Measurements from ENCODE around the gene RALGDS. TPM values are rescaled to one million over a fixed set of nuclear protein-coding genes. Genes with fewer than 3 reads are reported as not detected.
A peak's percentile ranks its signal among the peaks of the same experiment; 100 is the strongest.

RALGDS gene
- total RNA-seq, 2 donors from 2014 or later: 27.8 to 64.6 TPM

DNA sequence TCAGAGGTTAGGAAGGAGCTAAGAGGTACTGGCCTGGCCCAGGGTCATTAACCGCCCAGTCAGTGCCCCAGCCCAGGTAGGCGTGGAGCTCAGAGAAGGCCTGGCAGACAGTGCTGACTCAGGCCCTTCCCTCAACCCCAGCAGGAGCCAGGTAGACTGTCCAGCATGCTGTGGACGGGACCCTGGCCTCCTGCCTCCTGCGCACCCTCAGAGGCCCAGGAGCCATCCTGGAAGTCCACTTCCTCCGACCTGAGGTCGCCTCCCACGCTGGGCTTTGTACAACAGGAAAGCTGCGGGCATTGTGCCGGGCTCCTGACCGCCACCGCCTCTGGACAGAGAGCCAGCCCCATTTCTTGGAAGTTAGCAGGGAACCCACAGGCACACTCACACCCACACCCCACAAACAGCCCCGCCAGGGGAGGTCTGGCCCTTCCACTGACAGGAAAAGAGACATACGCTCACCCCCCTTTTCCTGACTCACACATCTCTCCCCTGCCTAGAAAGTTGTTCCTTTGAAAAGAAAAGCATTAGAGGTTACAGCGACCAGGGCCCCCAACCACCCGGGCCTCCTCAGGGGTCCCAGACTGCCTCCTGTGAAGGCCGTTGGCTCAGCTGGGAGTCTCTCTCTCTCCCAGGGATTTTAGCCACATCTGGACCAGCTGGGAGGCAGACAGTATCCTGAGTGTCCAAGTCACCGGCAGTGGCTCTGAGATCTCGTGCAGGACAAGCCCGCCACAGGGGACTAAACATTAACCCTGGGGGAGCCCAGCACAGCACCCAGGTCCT lies 7.7 kb downstream of the RALGDS start:
- DNase-seq: peak in 2 of 4 donors; percentile 36 to 64
- 62 to 74% methylated on average over 11 to 19 of the region's 19 CpGs for WGBS, 2 donors
- intact Hi-C loops (cut with DNase I): no loop called here

DNA sequence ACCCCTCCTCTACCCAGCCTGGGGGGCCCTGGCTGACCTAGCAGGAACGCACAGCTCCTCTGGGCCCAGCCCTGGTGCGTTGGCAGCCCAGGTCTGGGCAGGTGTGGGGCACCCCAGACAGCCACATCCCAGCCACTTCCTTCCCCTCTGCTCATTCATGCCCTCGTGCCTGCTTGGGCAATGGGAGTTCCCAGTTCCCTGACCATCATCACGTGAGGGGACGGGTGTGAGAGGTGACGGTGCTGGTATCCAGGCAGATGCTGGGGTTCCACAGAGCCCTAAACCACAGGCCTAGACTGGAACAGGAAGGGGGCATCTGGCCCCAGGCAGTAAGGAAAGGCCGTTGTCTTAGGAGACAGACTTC lies 8.4 kb downstream of the RALGDS start:
- no peaks in the 10 kb centered on the region for H3K9me3 ChIP-seq
- peaks cover 4 to 18% of the 10 kb centered on the region in 2 donors for H3K36me3 ChIP-seq (replicated peaks in 1 of 2; ENCODE audit: insufficient read depth in 1 of 2, low read depth in 2 of 2)
- H3K27me3 ChIP-seq: no peaks in the 10 kb centered on the region
- DNase-seq (peak in 2 of 4 donors; percentile 39 to 81), ATAC-seq (no peak)
- TF ChIP-seq, protein P1, sequence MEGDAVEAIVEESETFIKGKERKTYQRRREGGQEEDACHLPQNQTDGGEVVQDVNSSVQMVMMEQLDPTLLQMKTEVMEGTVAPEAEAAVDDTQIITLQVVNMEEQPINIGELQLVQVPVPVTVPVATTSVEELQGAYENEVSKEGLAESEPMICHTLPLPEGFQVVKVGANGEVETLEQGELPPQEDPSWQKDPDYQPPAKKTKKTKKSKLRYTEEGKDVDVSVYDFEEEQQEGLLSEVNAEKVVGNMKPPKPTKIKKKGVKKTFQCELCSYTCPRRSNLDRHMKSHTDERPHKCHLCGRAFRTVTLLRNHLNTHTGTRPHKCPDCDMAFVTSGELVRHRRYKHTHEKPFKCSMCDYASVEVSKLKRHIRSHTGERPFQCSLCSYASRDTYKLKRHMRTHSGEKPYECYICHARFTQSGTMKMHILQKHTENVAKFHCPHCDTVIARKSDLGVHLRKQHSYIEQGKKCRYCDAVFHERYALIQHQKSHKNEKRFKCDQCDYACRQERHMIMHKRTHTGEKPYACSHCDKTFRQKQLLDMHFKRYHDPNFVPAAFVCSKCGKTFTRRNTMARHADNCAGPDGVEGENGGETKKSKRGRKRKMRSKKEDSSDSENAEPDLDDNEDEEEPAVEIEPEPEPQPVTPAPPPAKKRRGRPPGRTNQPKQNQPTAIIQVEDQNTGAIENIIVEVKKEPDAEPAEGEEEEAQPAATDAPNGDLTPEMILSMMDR (IDR thresholded peaks at IDR 0.05): no peak
- peak in 1 of 3 donors; percentile 7 for TF ChIP-seq POLR2A (IDR thresholded peaks at IDR 0.05)
- WGBS, 2 donors: 65 to 78% methylated on average over 4 to 6 of the region's 7 CpGs
- intact Hi-C loops (cut with DNase I): no loop called here
- H3K4me3 ChIP-seq: no peak overlapping the region
- peak overlapping the region; percentile 16 to 69 (median 60) for H3K27ac ChIP-seq
- peaks cover 51% of the 10 kb centered on the region for H3K4me1 ChIP-seq

More for the DNA sequence above, 7.7 kb downstream of the RALGDS start:
- TF ChIP-seq, protein P1 (IDR thresholded peaks at IDR 0.05): no peak
- no peak for TF ChIP-seq POLR2A (IDR thresholded peaks at IDR 0.05)
- H3K36me3 ChIP-seq (replicated peaks in 1 of 2; ENCODE audit: insufficient read depth in 1 of 2, low read depth in 2 of 2): peaks cover 0 to 12% of the 10 kb centered on the region in 2 donors
- peak overlapping the region; percentile 52 to 69 (median 60) for H3K27ac ChIP-seq
- no peak for ATAC-seq
- no peaks in the 10 kb centered on the region for H3K9me3 ChIP-seq
- peaks cover 58% of the 10 kb centered on the region for H3K4me1 ChIP-seq
- H3K27me3 ChIP-seq: no peaks in the 10 kb centered on the region
- H3K4me3 ChIP-seq: no peak overlapping the region

DNA sequence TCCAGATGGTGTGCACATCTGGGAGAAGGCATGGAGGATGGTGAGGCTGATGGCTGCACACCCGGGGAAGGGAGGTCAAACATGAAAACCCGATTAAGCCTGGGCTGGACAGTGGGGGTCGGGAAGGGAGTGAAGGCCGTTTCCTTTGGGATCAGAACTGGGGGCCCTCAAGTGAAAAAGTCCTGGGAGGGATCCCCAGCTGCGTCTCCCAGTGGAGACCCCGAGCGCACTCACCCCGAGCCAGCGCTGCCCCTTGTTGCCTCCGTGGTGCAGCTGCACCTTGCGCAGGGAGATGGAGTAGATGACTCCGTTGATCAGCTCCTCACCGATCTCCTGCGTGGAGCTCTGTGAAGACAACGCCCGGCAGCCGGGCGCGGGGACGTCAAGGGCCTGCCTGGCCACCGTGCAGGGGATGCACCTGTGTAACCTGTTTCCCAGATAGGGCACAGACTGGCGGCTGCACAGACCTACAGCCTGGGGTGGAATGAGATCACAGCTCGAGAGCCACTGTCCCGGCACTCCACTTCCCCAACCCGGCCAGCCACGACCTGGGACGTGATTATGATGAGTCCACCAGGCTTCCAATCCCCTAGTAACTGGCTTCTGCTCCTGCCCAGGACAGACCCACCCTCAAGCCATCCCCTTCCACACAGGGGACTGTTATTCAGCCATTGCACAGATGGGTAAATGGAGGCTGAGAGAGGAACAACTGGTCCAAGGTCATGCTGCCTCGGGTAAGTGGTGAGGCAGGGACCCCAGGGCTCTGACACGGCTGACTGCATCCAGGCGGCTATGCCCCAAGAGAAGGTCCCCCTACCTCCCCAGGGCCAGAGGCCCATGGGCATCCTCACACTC lies 9.0 kb downstream of the RALGDS start:
- intact Hi-C loops (cut with DNase I): no loop called here
- DNase-seq: no peak
- peaks cover 10 to 22% of the 10 kb centered on the region in 2 donors for H3K36me3 ChIP-seq (replicated peaks in 1 of 2; ENCODE audit: insufficient read depth in 1 of 2, low read depth in 2 of 2)
- no peaks in the 10 kb centered on the region for H3K27me3 ChIP-seq
- WGBS, 2 donors: 77 to 83% methylated on average over 5 to 30 of the region's 30 CpGs
- no peak for ATAC-seq
- no peak overlapping the region for H3K4me3 ChIP-seq
- peak overlapping the region in 3 of 4 donors; percentile 16 to 69 (median 69) for H3K27ac ChIP-seq
- H3K4me1 ChIP-seq: peaks cover 45% of the 10 kb centered on the region
- H3K9me3 ChIP-seq: no peaks in the 10 kb centered on the region
- TF ChIP-seq, protein P1 (IDR thresholded peaks at IDR 0.05): no peak
- TF ChIP-seq POLR2A (IDR thresholded peaks at IDR 0.05): no peak

DNA sequence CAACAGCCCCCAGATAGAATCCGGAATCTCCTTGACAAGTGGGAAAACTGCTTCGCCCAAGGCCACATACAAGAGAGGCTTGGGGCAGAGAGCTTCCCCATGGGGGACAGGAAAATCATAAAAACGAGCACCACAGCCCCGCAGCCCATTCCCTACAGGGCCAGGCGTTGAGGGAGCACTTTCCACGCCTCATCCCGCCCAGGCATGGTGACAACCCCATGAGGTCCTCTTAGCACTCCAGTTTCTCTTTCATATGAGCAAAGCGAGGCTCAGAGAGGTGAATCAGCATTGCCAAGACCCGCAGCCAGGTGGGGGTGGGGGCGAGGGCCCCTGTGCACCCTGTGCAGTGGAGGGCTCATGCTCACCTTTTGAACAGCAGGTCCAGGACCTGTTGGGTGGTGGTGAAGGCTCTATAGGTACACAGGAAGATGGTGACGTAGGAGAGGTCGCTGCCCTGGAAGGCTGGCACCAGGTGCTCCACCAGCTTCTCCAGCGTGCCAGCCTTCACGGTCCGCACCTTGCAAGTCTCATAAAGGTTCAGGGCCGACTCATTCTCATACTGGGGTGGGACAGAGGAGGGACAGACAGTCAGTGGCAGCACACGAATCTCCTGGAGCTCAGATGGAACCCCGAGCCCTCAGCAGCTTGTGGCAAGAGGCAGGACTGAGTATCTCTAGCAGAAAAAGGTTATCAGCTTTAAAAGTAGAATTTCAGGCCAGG lies 10.9 kb downstream of the RALGDS start:
- 85 to 91% methylated on average over 15 to 18 of the region's 18 CpGs for WGBS, 2 donors
- TF ChIP-seq POLR2A (IDR thresholded peaks at IDR 0.05): no peak
- TF ChIP-seq, protein P1 (IDR thresholded peaks at IDR 0.05): no peak
- no peak for ATAC-seq
- Histone ChIP-seq H3K4me3 (no peak overlapping the region), H3K27ac (no peak overlapping the region), H3K4me1 (peaks cover 29% of the 10 kb centered on the region), H3K36me3 (replicated peaks in 1 of 2; ENCODE audit: insufficient read depth in 1 of 2, low read depth in 2 of 2) (peaks cover 19 to 28% of the 10 kb centered on the region in 2 donors), H3K27me3 (no peaks in the 10 kb centered on the region), H3K9me3 (no peaks in the 10 kb centered on the region)
- intact Hi-C loops (cut with DNase I): no loop called here
- DNase-seq: peak in 1 of 4 donors; percentile 9
